ENCODE data around the gene NIT1.

The NIT1 gene

DNA sequence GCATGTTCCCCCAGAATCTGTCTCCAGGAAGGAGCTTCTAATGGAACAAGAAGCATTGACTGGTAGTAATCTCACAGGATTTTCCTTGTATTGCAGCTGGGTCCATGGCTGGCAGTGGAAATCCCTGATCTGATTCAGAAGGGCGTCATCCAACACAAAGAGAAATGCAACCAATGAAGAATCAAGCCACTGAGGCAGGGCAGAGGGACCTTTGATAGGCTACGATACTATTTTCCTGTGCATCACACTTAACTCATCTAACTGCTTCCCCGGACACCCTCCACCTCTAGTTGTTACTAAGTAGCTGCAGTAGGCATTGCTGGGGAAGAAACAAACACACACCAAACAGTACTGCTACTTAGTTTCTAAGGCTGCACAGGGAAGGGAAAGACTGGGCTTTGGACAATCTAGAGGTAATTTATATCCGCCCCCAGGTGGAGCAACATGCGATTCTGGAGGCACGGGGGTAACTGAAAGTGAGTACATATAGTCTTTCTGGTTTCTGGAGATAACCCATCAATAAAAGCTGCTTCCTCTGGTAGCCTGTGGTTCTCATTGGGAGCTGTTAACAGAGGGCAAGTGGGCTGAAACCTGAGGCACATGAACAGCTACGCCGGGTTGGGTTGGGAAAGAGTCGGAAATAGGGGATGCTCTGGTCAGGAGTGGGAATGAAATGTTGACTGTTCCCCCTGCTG lies 40.6 kb downstream of the NIT1 start:
- DNase-seq, result no peak

DNA sequence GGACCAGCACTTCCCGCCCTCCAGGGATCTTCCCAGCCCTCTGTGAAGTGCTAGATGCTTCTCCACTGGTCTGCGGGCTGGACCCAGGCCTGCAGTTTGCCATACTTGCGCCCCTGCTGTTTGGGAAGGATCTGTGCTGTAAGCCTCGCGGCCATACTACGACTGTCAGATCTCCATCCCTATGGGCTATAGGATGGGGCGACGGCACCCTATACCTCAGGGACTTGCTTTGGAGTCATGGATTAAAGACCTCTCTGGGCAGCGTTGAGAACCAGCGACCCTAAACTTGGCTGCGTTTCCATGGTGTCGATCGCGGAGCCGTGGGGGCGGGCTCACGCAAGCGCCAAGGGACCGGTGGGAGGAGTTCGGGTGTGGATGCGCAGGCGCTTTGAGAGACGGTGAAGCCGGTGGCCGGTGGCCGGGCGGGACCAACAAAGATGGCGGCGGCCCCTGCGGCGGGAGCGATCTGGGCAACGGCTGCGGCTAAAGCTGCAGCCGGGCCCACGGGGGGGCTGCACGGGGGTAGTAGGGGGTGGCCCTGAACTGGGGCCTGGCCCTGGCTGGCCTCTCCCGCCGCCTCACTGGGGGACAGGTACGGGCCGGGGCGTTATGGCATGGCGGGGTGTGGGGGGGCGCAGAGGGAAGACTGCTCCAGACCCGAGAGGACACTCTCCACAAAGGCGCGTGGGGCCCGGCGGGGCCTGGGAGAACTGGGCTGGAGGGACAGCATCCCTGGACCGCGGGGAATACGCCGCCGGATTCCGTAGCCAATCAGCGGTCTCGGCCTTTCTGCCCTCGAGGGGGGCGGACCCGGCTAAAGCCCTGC lies 41.4 kb downstream of the NIT1 start, which contains the start of gene USP21:
TSS of gene USP21 (plus strand) at position 414 of the 826 bp plus-strand sequence. CDS start 1,141 bp downstream, outside the sequence.
- DNase-seq, result peak; percentile 85

DNA sequence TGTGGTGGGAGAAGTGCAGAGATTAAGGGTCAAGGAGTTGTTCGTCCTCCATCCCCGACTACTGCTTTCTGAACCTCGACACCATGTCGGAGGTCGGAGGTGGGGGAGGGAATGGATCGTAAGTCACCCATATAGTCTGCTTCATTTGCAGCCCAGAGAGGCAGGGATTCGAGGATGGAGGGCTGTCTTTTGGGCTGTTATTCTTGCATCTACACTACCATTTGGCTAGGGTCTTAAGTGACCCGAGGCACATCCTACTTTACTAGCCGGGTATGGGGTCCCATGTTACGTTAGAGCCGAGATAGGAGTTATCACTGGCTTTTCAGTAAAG lies 42.0 kb downstream of the NIT1 start:
- no peak for DNase-seq

DNA sequence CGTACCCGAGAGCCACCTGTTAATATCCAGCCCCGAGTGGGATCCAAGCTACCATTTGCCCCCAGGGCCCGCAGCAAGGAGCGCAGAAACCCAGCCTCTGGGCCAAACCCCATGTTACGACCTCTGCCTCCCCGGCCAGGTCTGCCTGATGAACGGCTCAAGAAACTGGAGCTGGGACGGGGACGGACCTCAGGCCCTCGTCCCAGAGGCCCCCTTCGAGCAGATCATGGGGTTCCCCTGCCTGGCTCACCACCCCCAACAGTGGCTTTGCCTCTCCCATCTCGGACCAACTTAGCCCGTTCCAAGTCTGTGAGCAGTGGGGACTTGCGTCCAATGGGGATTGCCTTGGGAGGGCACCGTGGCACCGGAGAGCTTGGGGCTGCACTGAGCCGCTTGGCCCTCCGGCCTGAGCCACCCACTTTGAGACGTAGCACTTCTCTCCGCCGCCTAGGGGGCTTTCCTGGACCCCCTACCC lies 42.8 kb downstream of the NIT1 start:
- DNase-seq, result no peak

DNA sequence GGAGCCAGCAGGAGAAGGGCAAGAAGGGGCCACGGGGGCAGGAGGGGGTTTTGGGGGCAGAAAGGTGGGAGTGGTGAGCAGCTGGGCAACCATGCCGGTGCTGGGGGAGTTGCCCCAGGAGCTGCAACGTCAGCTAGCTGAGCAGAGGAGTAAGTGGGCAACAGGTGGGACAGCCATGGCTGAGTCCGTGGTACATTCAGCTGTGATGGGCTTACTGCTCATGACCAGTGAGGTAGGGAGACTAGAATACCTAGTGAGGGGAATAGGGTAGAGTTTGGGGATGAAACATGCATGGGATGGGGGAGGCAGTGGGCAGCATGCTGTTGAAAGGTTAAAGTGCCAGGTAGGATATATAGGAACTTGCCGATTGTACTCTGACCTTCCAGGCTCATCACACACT lies 43.7 kb downstream of the NIT1 start:
- no peak for DNase-seq

DNA sequence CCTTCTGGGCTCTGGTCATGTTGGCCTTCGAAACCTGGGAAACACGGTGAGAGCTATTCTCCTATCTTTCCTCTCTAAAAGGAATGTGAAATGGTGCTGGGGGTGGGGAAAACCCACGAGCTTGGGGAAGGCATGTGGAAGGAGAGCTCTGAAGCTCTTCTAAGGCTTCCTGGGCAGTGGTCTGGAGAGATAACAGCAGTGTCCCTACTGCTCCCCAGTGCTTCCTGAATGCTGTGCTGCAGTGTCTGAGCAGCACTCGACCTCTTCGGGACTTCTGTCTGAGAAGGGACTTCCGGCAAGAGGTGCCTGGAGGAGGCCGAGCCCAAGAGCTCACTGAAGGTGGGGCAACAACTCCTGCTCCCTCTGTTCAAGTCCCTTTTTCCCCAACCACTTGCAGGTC lies 44.1 kb downstream of the NIT1 start:
- no peak for DNase-seq

DNA sequence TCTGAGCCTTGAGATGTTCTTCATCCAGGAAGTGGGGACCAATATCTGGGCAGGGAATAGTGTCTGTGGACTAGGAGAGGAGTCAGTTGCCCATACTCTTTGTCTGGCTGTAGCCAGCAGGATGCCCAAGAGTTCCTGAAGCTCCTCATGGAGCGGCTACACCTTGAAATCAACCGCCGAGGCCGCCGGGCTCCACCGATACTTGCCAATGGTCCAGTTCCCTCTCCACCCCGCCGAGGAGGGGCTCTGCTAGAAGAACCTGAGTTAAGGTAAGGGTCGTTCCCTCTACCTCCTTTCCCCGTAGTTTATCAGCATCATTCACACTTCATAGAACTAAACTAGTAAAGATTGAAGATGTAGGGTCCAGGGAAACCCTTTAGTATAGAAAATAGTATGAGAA lies 44.9 kb downstream of the NIT1 start:
- no peak for DNase-seq

DNA sequence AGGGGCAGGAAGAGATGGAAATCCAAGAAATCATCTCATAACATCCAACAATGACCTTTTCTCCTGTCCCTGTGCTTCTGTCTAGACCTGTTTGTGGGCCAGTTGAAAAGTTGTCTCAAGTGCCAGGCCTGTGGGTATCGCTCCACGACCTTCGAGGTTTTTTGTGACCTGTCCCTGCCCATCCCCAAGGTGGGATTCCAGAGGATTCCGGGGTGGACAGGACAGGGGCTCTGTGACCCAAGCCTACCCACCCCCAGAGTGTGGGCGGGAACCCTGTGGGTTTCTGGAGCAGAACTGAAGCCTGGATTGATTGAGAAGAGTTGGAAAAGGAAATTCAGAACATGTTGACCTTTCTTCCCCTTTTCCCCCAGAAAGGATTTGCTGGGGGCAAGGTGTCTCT lies 45.9 kb downstream of the NIT1 start:
- DNase-seq, result no peak

DNA sequence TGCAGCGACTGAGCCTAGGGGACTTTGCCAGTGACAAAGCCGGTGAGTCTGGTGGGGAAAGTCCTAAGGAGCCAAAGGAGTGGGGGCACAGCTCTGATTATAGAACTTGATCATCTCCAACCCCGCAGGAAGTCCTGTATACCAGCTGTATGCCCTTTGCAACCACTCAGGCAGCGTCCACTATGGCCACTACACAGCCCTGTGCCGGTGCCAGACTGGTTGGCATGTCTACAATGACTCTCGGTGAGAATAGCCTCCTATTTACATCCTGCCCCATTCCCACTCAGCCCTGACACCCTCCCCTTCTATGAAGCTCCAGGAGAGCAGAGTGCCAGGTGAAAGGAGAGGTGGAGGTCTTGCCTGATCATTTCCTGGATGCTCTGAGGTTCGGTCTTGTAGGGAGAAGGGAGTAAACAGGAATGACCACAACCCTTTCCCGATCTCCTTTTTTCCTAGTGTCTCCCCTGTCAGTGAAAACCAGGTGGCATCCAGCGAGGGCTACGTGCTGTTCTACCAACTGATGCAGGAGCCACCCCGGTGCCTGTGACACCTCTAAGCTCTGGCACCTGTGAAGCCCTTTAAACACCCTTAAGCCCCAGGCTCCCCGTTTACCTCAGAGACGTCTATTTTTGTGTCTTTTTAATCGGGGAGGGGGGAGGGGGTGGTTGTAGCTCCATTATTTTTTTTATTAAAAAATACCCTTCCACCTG lies 47.2 kb downstream of the NIT1 start:
- DNase-seq, result no peak

DNA sequence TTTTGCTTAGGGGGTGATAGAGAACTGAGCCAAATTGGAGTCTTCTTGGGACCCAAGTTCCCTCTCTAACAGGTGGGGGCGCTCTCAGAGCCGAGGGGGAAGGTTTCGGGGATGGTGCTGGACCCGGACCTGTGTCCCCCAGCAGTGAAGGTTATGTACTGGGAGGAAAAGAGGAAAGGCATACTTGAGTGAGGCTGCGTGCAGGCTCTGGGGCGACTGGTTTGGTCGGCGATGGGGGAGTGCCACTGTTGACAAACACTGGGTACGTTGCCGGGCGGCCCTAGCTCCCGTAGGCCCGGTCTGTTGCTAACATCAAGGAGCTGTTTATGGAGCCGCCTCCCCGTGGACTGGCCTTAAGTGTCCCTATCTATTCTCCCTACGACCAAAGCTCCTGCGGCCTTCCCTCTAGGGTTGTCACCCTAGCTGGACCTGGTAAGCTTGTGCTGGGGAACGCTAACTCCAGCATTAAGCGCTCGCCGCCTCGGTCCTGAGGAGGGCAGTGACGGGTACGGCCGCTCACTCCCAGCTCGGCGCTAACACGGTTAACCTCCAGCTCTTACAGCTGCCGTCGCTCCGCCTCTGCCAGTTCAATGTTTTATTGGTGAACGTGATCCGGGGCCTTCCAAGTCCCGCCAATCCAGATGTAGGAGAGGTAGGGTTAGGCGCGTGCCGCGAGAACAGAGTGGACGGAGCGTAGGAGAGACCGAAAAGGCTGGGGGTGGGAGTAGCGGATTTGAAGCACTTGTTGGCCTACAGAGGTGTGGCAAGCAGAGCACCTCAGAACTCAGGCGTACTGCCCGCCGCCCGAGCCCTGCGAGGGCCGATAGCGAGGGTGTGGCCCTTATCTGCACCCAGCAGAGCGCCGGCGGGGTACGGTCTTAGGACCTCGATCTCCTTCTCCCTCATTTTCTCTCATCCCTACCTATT lies 48.1 kb downstream of the NIT1 start, which contains the start of gene PPOX:
TSS of gene PPOX (plus strand) at position 685 of the 927 bp plus-strand sequence. CDS start 422 bp downstream, outside the sequence.
- DNase-seq, result peak; percentile 90

DNA sequence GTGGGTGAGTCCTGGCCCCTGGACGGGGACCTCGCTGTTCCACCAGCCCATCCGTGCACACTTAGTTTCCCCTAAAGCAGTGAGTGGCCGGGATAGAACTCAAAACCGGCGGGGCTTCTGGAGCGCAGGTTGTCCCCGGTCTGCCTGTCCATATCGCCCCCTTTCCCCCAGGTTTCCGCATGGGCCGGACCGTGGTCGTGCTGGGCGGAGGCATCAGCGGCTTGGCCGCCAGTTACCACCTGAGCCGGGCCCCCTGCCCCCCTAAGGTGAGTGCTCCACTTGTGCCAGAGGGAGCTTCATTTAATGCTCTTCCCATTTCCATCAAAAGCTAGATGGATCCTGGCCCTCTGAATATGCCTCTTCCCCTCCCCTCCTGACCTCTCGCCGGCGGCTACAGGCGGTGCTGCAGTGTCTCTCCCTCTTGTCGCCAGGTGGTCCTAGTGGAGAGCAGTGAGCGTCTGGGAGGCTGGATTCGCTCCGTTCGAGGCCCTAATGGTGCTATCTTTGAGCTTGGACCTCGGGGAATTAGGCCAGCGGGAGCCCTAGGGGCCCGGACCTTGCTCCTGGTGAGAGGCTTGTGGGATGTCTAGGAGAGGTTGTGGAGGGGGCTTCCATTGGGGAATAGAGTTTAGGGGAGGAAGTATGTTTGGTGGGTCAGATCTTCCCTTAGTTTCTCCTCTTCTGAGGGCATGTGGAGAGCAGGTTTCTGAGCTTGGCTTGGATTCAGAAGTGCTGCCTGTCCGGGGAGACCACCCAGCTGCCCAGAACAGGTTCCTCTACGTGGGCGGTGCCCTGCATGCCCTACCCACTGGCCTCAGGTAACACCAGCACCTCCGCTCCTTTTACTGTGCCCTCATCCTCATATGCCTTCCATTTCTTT lies 49.0 kb downstream of the NIT1 start:
- DNase-seq, result no peak

DNA sequence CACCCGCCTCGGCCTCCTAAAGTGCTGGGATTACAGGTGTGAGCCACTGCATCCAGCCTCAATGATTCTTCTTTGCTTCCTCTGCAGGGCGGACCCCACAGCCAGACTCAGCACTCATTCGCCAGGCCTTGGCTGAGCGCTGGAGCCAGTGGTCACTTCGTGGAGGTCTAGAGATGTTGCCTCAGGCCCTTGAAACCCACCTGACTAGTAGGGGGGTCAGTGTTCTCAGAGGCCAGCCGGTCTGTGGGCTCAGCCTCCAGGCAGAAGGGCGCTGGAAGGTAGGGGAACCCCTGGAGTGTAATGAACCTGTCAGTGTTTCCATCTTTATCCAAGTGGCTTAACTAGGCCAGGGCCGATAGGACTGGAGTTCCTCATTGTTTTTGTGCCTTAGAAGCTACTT lies 51.0 kb downstream of the NIT1 start:
- no peak for DNase-seq

Measured in NCI-H1436 (cell line).